ENCODE data around the gene PNMA8A.

GRCh38 chr19:46427518-46428045, 43.8 kb downstream of the PNMA8A start:
- TF ChIP-seq CTCF (IDR thresholded peaks at IDR 0.05): no peak
- TF ChIP-seq POLR2A (IDR thresholded peaks at IDR 0.05; ENCODE audit: low read depth): no peak

All from esophagus muscularis mucosa (tissue), 3 donors.